ENCODE measurements around the gene DLL1. TPM values are rescaled to one million over a fixed set of nuclear protein-coding genes. Genes with fewer than 3 reads are reported as not detected.
A peak's percentile ranks its signal among the peaks of the same experiment; 100 is the strongest.
"Not testable (repeated sequence)": the region's sequence is repeated elsewhere in the genome, so short reads cannot be mapped to it uniquely, and the experiment has no call there.

DLL1 gene
- total RNA-seq = 1.8 TPM

DNA sequence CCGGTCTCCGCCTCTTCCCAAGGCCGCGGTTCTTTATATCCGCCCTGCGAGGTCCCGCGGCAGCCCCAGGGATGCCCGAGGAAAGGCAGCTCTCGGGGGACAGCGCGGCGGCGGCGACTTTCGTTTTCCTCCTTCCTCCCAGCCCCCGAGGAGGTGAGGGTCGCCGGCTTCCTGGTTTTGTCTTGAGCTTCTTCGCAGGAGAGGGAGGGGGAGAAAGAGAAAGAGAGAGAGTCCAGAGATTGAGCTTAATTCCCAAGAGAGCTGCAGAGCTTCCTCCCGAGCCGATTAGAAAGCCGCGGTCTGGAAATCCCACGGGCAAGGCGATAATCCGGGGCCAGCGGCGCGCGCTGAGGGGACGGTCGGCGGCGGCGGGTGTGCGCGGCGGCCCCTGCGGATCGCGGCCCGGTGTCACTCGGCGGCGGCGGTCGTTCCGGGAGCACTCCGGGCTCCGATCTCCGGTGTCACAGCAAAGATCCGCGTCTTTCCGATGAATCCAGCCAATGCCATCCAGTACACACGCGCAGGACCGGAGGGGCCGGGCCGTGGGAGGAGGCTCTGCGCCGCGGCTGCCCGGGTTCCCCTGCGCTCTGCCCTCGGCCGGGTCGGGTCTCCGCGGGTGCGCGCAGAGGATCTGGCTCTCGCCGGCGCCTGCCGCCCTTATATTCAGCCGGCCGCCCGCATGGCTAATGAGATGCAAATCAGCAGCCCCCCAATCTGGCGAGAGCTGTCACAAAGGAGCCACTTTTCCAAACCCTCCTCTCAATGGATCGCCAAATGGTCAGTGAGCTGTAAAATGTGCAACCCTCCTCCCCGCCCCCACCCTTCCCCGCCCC, at the start of gene DLL1:
Gene DLL1 (minus strand): TSS at position 783 of the 833 bp plus-strand sequence. CDS start 939 bp downstream, outside the sequence.
- Histone ChIP-seq H3K27me3 (ENCODE audit: insufficient read depth, low read length) (peaks cover 70% of the 10 kb centered on the region), H3K4me1 (ENCODE audit: insufficient read depth, low read length) (peaks cover 65% of the 10 kb centered on the region), H3K4me3 (ENCODE audit: low read length) (peak within 1 kb of the TSS; percentile 54), H3K9me3 (ENCODE audit: low read depth, low read length) (no peaks in the 10 kb centered on the region)

DNA sequence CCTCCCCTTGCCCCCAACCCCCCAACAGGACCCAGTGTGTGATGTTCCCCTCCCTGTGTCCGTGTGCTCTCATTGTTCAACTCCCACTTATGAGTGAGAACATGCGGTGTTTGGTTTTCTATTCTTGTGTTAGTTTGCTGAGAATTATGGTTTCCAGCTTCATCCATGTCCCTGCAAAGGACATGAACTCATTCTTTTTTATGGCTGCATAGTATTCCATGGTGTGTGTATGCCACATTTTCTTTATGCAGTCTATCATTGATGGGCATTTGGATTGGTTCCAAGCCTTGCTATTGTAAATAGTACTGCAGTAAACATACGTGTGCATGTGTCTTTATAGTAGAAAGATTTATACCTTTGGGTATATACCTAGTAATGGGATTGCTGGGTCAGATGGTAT, 44.3 kb upstream of the DLL1 start:
- not testable (repeated sequence) for H3K4me1 ChIP-seq (ENCODE audit: insufficient read depth, low read length)

DNA sequence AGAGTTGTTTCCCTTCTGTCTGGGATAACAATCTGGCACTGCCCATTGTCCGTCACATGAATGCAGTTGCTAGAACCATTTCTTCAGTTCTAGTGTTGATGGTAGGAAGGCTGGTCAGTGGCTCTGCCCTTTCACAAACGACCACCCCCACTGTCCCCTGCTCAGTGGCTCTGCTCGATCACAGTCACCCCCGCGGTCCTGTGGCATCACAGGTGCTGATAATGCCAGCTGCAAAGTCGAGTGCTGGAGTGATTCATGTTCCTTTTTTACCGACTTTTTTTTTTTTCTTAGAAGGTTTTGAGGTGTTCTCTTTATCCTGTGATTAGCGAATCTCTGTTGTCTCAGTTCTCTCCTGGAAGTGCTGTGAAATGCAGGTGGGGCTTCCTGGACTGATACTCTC, 38.4 kb upstream of the DLL1 start:
- H3K4me3 ChIP-seq (ENCODE audit: low read length) = no peak overlapping the region
- H3K27me3 ChIP-seq (ENCODE audit: insufficient read depth, low read length) = no peaks in the 10 kb centered on the region
- no peaks in the 10 kb centered on the region for H3K4me1 ChIP-seq (ENCODE audit: insufficient read depth, low read length)
- H3K9me3 ChIP-seq (ENCODE audit: low read depth, low read length) = no peaks in the 10 kb centered on the region

More for the DNA sequence above, 44.3 kb upstream of the DLL1 start:
- H3K27me3 ChIP-seq (ENCODE audit: insufficient read depth, low read length); H3K9me3 ChIP-seq (ENCODE audit: low read depth, low read length); H3K4me3 ChIP-seq (ENCODE audit: low read length): not testable (repeated sequence)

- Histone ChIP-seq H3K9me3 (ENCODE audit: low read depth, low read length) (no peaks in the 10 kb centered on the region), H3K4me3 (ENCODE audit: low read length) (no peak overlapping the region), H3K4me1 (ENCODE audit: insufficient read depth, low read length) (no peaks in the 10 kb centered on the region), H3K27me3 (ENCODE audit: insufficient read depth, low read length) (no peaks in the 10 kb centered on the region)
Observed at GRCh38 chr6:170317718-170318117, 26.8 kb upstream of the DLL1 start.

GRCh38 chr6:170317076-170317475, 26.2 kb upstream of the DLL1 start:
- no peaks in the 10 kb centered on the region for H3K4me1 ChIP-seq (ENCODE audit: insufficient read depth, low read length)
- no peak overlapping the region for H3K4me3 ChIP-seq (ENCODE audit: low read length)
- no peaks in the 10 kb centered on the region for H3K27me3 ChIP-seq (ENCODE audit: insufficient read depth, low read length)
- no peaks in the 10 kb centered on the region for H3K9me3 ChIP-seq (ENCODE audit: low read depth, low read length)

- H3K27me3 ChIP-seq (ENCODE audit: insufficient read depth, low read length) = no peaks in the 10 kb centered on the region
- no peaks in the 10 kb centered on the region for H3K4me1 ChIP-seq (ENCODE audit: insufficient read depth, low read length)
- H3K9me3 ChIP-seq (ENCODE audit: low read depth, low read length) = no peaks in the 10 kb centered on the region
- H3K4me3 ChIP-seq (ENCODE audit: low read length) = no peak overlapping the region
Observed at GRCh38 chr6:170316071-170316470, 25.2 kb upstream of the DLL1 start.

DNA sequence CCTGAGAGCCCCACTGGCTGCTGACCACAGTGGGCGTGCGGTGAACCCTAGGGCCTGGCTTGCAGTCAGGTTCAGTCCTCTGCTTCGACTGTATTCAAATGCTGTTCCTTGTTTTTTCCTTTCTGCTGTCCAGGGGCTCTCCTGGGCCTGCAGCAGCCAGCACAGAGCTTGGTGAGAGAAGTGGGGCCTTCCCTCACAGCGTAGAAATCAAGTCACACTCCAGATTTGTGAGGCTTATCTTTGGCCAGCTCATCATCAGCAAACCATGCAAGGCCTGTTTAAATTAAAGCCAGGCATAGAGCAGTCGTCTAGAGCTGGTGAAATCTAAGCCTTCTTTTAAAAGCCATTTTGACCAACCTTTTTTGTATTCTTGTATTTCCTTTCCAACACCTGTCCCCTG, 24.1 kb upstream of the DLL1 start:
- Histone ChIP-seq H3K9me3 (ENCODE audit: low read depth, low read length) (no peaks in the 10 kb centered on the region), H3K4me1 (ENCODE audit: insufficient read depth, low read length) (peaks cover 11% of the 10 kb centered on the region), H3K27me3 (ENCODE audit: insufficient read depth, low read length) (no peaks in the 10 kb centered on the region), H3K4me3 (ENCODE audit: low read length) (no peak overlapping the region)

GRCh38 chr6:170313716-170314295, 22.9 kb upstream of the DLL1 start:
- Histone ChIP-seq H3K4me1 (ENCODE audit: insufficient read depth, low read length) (peaks cover 12% of the 10 kb centered on the region), H3K4me3 (ENCODE audit: low read length) (no peak overlapping the region), H3K27me3 (ENCODE audit: insufficient read depth, low read length) (no peaks in the 10 kb centered on the region), H3K9me3 (ENCODE audit: low read depth, low read length) (no peaks in the 10 kb centered on the region)

DNA sequence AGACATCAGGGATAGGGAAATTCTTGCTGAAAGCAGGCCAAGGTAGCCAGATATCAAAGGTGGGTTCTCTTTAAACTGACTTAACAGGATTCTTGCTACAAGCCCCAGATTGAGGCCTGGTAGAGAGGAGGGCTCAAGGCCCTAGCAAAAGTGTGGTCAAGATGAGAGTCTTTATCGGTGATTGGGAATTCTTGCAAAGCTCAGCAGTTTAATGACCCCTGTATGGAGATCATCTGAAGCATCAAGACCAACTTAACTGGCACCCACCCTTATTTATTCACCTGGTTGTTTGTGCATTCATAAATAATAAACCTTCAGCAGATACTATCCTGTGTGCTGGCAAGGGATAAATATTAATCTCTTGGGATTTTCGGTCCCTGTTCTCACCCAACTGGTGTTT, 22.0 kb upstream of the DLL1 start:
- H3K9me3 ChIP-seq (ENCODE audit: low read depth, low read length) = no peaks in the 10 kb centered on the region
- H3K4me1 ChIP-seq (ENCODE audit: insufficient read depth, low read length) = peaks cover 21% of the 10 kb centered on the region
- H3K27me3 ChIP-seq (ENCODE audit: insufficient read depth, low read length) = no peaks in the 10 kb centered on the region
- no peak overlapping the region for H3K4me3 ChIP-seq (ENCODE audit: low read length)

- Histone ChIP-seq H3K4me1 (ENCODE audit: insufficient read depth, low read length) (peaks cover 31% of the 10 kb centered on the region), H3K4me3 (ENCODE audit: low read length) (no peak overlapping the region), H3K27me3 (ENCODE audit: insufficient read depth, low read length) (no peaks in the 10 kb centered on the region), H3K9me3 (ENCODE audit: low read depth, low read length) (no peaks in the 10 kb centered on the region)
Observed at GRCh38 chr6:170311696-170312095, 20.8 kb upstream of the DLL1 start.

- H3K4me1 ChIP-seq (ENCODE audit: insufficient read depth, low read length) = peaks cover 38% of the 10 kb centered on the region
- no peaks in the 10 kb centered on the region for H3K27me3 ChIP-seq (ENCODE audit: insufficient read depth, low read length)
- no peak overlapping the region for H3K4me3 ChIP-seq (ENCODE audit: low read length)
- H3K9me3 ChIP-seq (ENCODE audit: low read depth, low read length) = no peaks in the 10 kb centered on the region
Observed at GRCh38 chr6:170308761-170309160, 17.9 kb upstream of the DLL1 start.

GRCh38 chr6:170307080-170307545, 16.2 kb upstream of the DLL1 start:
- Histone ChIP-seq H3K4me1 (ENCODE audit: insufficient read depth, low read length) (peaks cover 38% of the 10 kb centered on the region), H3K4me3 (ENCODE audit: low read length) (peak overlapping the region; percentile 80), H3K9me3 (ENCODE audit: low read depth, low read length) (no peaks in the 10 kb centered on the region), H3K27me3 (ENCODE audit: insufficient read depth, low read length) (peaks cover 9% of the 10 kb centered on the region)

DNA sequence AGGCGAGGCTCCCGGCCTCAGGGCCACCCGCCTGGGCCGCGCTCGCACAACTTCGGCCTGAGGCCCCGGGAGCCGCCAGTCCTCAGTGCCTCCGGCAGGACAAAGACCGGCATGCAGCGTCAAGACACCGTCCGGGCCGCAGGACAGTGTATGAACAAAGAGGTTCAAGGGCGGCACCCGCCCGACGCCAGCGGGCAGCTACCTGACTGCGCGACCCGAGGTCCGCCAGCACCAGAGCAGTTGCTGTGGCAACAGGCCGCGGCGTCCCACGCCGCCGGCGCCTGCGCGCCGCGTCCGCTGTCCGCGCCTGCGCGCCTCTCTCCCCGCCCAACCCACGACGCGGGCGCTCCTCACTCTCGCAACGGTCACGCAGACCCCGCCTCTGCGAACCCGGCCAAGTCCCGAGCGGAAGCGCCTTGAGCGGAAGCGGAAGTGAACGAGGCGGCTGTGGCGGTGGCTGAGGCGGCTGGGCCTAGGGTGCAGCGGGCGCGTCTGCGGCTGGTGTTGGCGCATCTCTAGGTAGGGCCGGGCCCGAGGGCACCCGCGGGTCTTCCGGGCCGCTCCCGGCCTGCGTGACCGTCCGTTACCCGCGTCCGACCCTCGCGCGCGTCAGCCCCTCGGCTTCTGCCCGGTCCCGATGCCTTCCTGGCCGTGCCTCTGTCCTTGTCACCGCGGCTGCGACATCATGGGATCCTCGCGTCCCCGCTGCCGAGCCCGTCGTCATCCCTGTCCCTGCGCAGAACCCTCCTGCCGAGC, 15.6 kb upstream of the DLL1 start, which contains the start of gene FAM120B:
Gene FAM120B (plus strand): TSS at position 435 of the 756 bp plus-strand sequence. CDS start 10,633 bp downstream, outside the sequence.
- H3K27me3 ChIP-seq (ENCODE audit: insufficient read depth, low read length) = peaks cover 9% of the 10 kb centered on the region
- peak within 1 kb of the TSS; percentile 80 for H3K4me3 ChIP-seq (ENCODE audit: low read length)
- H3K4me1 ChIP-seq (ENCODE audit: insufficient read depth, low read length) = peaks cover 38% of the 10 kb centered on the region
- H3K9me3 ChIP-seq (ENCODE audit: low read depth, low read length) = no peaks in the 10 kb centered on the region

DNA sequence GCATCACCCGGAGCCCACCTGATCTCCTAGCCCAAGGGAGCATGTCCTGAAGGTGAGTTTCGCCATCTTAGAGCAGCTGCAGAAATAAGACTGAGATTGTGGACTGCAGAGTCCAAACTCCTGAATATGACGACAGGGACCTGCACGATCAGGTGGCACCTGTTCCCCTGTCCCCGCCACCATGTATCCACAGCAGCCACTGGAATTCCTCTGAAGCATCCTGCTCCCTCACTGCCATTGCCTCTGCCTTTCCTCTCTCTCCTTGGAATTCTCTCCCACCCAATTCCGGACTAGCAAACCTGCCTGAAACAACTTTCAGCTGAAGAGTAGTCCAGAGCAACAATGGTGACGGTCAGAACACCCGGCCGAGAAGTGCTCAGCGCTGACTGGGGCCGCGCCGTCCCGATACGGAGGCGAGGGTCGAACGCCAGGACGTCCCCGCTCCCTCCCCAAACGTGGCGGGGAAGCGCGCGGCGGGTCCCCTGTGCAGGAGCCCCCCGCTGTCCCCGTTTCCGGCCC, 15.0 kb upstream of the DLL1 start:
- Histone ChIP-seq H3K27me3 (ENCODE audit: insufficient read depth, low read length) (peaks cover 13% of the 10 kb centered on the region), H3K4me1 (ENCODE audit: insufficient read depth, low read length) (peaks cover 36% of the 10 kb centered on the region), H3K9me3 (ENCODE audit: low read depth, low read length) (no peaks in the 10 kb centered on the region), H3K4me3 (ENCODE audit: low read length) (peak overlapping the region; percentile 80)

DNA sequence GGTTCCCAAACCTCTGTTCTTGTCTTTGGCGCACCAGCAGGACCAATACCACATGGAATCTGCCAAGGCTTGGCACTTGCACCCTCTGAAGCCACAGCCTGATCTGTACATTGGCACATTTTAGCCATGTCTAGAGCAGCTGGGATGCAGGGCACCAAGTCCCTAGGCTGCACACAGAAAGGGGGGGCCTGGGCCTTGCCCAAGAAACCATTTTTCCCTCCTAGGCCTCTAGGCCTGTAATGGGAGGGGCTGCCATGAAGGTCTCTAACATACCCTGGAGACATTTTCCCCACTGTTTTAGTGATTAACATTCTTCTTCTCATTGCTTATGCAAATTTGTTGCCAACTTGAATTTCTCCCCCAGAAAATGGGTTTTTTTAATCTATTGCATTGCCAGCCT, 10.3 kb upstream of the DLL1 start:
- H3K4me1 ChIP-seq (ENCODE audit: insufficient read depth, low read length) = peaks cover 17% of the 10 kb centered on the region
- no peak overlapping the region for H3K4me3 ChIP-seq (ENCODE audit: low read length)
- peaks cover 50% of the 10 kb centered on the region for H3K27me3 ChIP-seq (ENCODE audit: insufficient read depth, low read length)
- no peaks in the 10 kb centered on the region for H3K9me3 ChIP-seq (ENCODE audit: low read depth, low read length)

Data from mononuclear cell (primary cell).